Activated T-cell treated with anti-CD3 and anti-CD28 coated beads, Interleukin-2, amount 50 U/mL, for 24 hours (primary cell): ENCODE data around the gene RARS2.

Experiments used
- DNase-seq: peaks from one replicate; pipeline ENCODE4 v3.0.0-alpha.2; 2020
- H3K27ac Mint-ChIP-seq: 2 replicates; pipeline ENCODE4 v1.8.0; 2020; ENCODE audit warnings: mild to moderate bottlenecking, mixed read lengths
- H3K27me3 Mint-ChIP-seq: 2 replicates; pipeline ENCODE4 v1.8.0; 2020; ENCODE audit warnings: mixed read lengths
- H3K36me3 Mint-ChIP-seq: 2 replicates; pipeline ENCODE4 v1.8.0; 2020; ENCODE audit warnings: low read depth, mixed read lengths
- H3K4me1 Mint-ChIP-seq: 2 replicates; pipeline ENCODE4 v1.8.0; 2020; ENCODE audit warnings: low read depth, mixed read lengths
- H3K4me3 Mint-ChIP-seq: 2 replicates; pipeline ENCODE4 v1.8.0; 2020; ENCODE audit warnings: mild to moderate bottlenecking, moderate library complexity, mixed read lengths
- H3K9me3 Mint-ChIP-seq: 2 replicates; pipeline ENCODE4 v1.8.0; 2020; ENCODE audit warnings: mixed read lengths

The RARS2 gene

GRCh38 chr6:87551799-87552198 is 38.0 kb downstream of the RARS2 start:
- Mint-ChIP-seq H3K9me3 (no peaks in the 10 kb centered on the region), H3K27ac (peak overlapping the region; percentile 59), H3K36me3 (peaks cover 80% of the 10 kb centered on the region), H3K4me3 (no peak overlapping the region), H3K27me3 (no peaks in the 10 kb centered on the region), H3K4me1 (peaks cover 5% of the 10 kb centered on the region)
- DNase-seq: no peak

- Mint-ChIP-seq H3K4me3 (no peak overlapping the region), H3K9me3 (peaks cover 10% of the 10 kb centered on the region), H3K4me1 (no peaks in the 10 kb centered on the region), H3K27me3 (no peaks in the 10 kb centered on the region), H3K36me3 (peaks cover 90% of the 10 kb centered on the region), H3K27ac (no peak overlapping the region)
- no peak for DNase-seq
Observed at GRCh38 chr6:87544474-87544735, 45.4 kb downstream of the RARS2 start.

GRCh38 chr6:87543696-87544473 is 45.9 kb downstream of the RARS2 start:
- Mint-ChIP-seq H3K9me3 (peaks cover 12% of the 10 kb centered on the region), H3K27me3 (no peaks in the 10 kb centered on the region), H3K27ac (no peak overlapping the region), H3K4me1 (no peaks in the 10 kb centered on the region), H3K36me3 (peaks cover 93% of the 10 kb centered on the region), H3K4me3 (no peak overlapping the region)
- no peak for DNase-seq

- Mint-ChIP-seq H3K27ac (no peak overlapping the region), H3K4me3 (no peak overlapping the region), H3K4me1 (no peaks in the 10 kb centered on the region), H3K9me3 (peaks cover 12% of the 10 kb centered on the region), H3K27me3 (no peaks in the 10 kb centered on the region), H3K36me3 (peaks cover 88% of the 10 kb centered on the region)
- no peak for DNase-seq
Observed at GRCh38 chr6:87541744-87542143, 48.0 kb downstream of the RARS2 start.

DNA sequence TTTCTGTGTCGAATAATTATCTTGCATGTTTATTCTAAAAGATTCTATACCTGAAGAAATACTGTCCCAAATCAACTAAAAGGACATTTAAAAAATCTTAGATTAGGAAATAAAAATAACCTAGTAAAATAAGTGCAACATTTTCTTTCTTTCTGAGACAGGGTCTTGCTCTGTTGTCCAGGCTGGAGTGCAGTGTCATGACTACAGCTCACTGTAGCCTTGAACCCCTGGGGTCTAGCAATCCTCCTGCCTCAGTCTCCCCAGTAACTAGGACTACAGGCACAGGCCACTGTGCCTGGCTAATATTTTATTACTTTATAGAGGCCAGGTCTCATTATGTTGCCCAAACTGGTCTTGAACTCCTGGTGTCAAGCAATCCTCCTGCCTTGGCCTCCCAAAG is 48.7 kb downstream of the RARS2 start:
- Mint-ChIP-seq H3K4me3 (no peak overlapping the region), H3K27me3 (no peaks in the 10 kb centered on the region), H3K9me3 (peaks cover 12% of the 10 kb centered on the region), H3K27ac (no peak overlapping the region), H3K36me3 (peaks cover 82% of the 10 kb centered on the region), H3K4me1 (no peaks in the 10 kb centered on the region)
- no peak for DNase-seq

DNA sequence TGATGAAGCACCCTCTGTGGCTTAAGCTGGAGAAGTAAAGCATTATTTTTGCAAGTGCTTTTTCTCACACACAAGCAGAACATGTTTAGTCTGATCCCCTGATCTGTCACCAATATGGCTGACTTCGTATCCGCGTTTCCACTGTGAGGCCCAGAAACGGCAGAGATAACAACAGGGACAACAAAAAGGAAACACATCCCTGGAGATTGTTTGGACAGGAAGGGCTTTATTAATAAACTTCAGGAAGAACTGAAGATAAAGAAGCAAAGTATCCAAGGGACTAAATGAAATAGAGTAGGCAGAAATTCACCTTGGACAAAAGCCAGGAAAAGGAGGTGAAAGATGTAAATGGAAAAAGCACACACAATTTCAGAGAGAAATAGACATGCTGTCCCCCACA is 49.2 kb downstream of the RARS2 start:
- no peak overlapping the region for H3K27ac Mint-ChIP-seq
- DNase-seq: no peak
- peaks cover 12% of the 10 kb centered on the region for H3K9me3 Mint-ChIP-seq
- H3K27me3 Mint-ChIP-seq: no peaks in the 10 kb centered on the region
- H3K36me3 Mint-ChIP-seq: peaks cover 77% of the 10 kb centered on the region
- no peaks in the 10 kb centered on the region for H3K4me1 Mint-ChIP-seq
- H3K4me3 Mint-ChIP-seq: no peak overlapping the region

DNA sequence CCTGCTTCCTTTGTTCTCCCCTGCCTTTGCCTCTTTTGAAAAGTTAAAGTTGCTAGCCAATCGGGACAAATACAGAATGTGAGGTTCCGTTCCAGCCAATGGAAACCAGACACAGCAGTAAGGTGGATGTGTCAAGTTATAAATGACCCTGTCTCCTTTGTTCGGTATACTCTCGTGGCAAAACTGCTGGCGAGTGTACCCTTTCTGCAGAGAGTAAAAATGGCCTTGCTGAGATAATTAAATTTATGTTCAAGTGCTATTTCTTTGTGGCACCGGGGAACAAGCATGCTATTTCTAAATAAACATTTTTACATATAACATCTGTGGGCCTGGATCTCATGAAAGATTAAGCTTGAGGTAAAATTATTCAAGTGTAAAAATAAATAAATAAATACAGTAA is 50.2 kb downstream of the RARS2 start:
- H3K4me1 Mint-ChIP-seq: no peaks in the 10 kb centered on the region
- H3K27me3 Mint-ChIP-seq: no peaks in the 10 kb centered on the region
- peaks cover 74% of the 10 kb centered on the region for H3K36me3 Mint-ChIP-seq
- H3K9me3 Mint-ChIP-seq: peaks cover 12% of the 10 kb centered on the region
- H3K4me3 Mint-ChIP-seq: no peak overlapping the region
- no peak for DNase-seq
- no peak overlapping the region for H3K27ac Mint-ChIP-seq

DNA sequence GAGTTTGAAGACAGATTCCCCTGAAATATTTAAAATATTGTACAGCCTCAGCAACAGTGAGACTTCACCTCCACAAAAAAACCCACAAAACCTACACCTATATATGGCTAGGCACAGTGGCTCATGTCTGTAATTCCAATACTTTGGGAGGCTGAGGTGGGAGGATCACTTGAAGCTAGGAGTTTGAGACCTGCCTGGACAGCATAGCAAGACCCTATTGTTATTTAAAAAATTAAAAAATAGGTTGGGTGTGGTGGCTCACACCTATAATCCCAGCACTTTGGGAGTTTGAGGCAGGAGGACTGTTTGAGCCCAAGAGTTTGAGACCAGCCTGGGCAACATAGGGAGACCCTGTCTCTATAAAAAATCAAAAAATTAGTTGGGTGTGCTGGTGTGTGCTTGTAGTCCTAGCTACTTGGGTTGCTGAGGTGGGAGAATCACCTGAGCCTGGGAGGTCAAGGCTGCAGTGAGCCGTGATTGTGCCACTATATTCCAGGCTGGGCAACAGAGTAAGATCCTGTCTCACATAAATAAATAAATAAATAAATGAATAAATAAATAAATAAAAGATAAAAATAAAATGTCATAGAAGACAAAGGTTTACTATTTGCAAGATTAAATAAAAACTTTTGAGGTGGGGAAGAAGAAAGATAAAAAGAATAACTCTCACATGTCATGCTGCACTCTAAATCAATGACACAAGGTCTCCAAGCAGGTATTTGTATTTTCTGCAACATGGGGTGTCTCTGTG is 51.1 kb downstream of the RARS2 start:
- Mint-ChIP-seq H3K27me3 (no peaks in the 10 kb centered on the region), H3K36me3 (peaks cover 71% of the 10 kb centered on the region), H3K4me1 (no peaks in the 10 kb centered on the region), H3K9me3 (peaks cover 12% of the 10 kb centered on the region), H3K4me3 (no peak overlapping the region), H3K27ac (no peak overlapping the region)
- DNase-seq: no peak

DNA sequence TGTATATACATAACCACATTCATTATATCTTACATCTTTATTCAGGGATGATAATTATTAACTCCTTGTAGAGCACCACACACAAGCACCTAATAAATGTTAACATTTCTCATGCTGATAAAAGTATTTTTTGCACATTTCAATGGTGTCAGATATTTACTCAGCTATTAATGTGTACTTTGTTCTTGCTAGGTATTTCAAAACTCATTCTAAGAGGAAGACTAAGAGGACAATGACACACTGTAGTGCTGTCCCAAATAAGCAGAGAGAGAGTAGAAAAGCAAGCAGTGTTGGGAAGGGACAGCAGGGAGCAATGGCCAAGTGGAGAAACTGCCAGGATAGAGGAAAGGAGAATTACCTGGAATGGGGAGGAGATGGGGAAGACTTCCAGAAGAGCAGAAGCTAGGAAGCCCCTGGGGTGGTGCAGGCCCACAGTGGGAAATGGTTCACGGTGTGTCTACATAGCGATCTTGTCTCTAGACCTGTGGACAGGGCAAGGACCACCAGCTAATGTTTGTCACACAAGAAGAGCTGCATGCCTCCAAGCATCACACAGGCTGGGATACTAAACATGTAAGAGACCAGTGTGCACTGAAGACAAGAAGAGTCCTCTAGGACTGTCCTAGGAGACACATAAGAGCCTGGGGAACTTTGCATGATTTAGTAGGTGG is 55.3 kb downstream of the RARS2 start:
- DNase-seq: no peak
- Mint-ChIP-seq H3K4me1 (peaks cover 1% of the 10 kb centered on the region), H3K4me3 (no peak overlapping the region), H3K36me3 (peaks cover 67% of the 10 kb centered on the region), H3K27ac (no peak overlapping the region), H3K9me3 (peaks cover 3% of the 10 kb centered on the region), H3K27me3 (no peaks in the 10 kb centered on the region)

DNA sequence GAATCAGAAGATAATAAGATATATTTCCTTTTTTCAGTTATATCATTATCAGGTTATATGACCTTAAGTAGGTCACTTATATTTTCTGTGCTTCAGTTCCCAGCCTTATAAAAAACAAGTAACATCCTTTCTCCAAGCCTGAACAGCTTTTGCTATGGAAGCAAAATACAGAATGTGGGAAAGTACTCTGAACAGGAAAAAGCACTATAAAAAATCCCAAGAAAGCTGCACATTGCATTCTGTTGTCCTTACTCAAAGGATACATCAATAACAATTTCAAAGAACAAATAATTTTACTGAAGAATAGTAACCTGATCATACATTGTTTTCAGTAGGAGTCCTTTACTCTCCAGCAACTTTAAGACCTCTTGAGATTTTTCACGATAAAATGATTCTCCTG is 60.6 kb downstream of the RARS2 start:
- no peak for DNase-seq
- Mint-ChIP-seq H3K4me1 (peaks cover 3% of the 10 kb centered on the region), H3K36me3 (peaks cover 80% of the 10 kb centered on the region), H3K9me3 (no peaks in the 10 kb centered on the region), H3K4me3 (no peak overlapping the region), H3K27ac (no peak overlapping the region), H3K27me3 (no peaks in the 10 kb centered on the region)

GRCh38 chr6:87522686-87523085 is 67.1 kb downstream of the RARS2 start:
- Mint-ChIP-seq H3K36me3 (peaks cover 82% of the 10 kb centered on the region), H3K27ac (no peak overlapping the region), H3K27me3 (no peaks in the 10 kb centered on the region), H3K9me3 (no peaks in the 10 kb centered on the region), H3K4me3 (no peak overlapping the region), H3K4me1 (no peaks in the 10 kb centered on the region)
- no peak for DNase-seq

DNA sequence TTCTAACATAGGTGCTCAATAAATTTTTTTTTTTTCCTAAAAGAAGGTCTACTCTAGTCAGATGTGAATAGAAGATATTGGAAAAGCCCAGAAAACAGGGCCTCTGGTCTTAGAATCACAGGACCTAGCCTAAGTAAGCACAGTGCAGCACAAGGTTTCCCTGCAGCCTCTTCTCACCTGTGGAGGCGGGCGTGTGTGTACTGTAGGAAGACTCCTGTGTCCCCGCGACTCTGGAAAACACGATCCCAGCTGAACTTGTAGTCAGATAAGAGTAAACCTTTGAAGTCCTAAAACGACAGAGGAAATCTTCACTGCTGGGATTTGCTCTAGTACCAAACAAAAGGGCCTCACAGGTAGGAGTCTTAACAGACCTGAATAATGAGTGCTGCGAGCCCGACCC is 71.3 kb downstream of the RARS2 start:
- H3K9me3 Mint-ChIP-seq: no peaks in the 10 kb centered on the region
- H3K36me3 Mint-ChIP-seq: peaks cover 85% of the 10 kb centered on the region
- peaks cover 12% of the 10 kb centered on the region for H3K4me1 Mint-ChIP-seq
- H3K27ac Mint-ChIP-seq: peak overlapping the region; percentile 49
- no peak for DNase-seq
- no peak overlapping the region for H3K4me3 Mint-ChIP-seq
- H3K27me3 Mint-ChIP-seq: no peaks in the 10 kb centered on the region

GRCh38 chr6:87514831-87515230 is 75.0 kb downstream of the RARS2 start:
- DNase-seq: no peak
- H3K27me3 Mint-ChIP-seq: no peaks in the 10 kb centered on the region
- H3K4me1 Mint-ChIP-seq: peaks cover 12% of the 10 kb centered on the region
- H3K9me3 Mint-ChIP-seq: no peaks in the 10 kb centered on the region
- H3K27ac Mint-ChIP-seq: peak overlapping the region; percentile 71
- H3K36me3 Mint-ChIP-seq: peaks cover 91% of the 10 kb centered on the region
- no peak overlapping the region for H3K4me3 Mint-ChIP-seq

- Mint-ChIP-seq H3K4me3 (no peak overlapping the region), H3K27ac (peak overlapping the region; percentile 13), H3K36me3 (peaks cover 75% of the 10 kb centered on the region), H3K9me3 (no peaks in the 10 kb centered on the region), H3K27me3 (no peaks in the 10 kb centered on the region), H3K4me1 (peaks cover 10% of the 10 kb centered on the region)
- DNase-seq: no peak
Observed at GRCh38 chr6:87504441-87504840, 85.3 kb downstream of the RARS2 start.
